ENCODE results near the gene FANCD2OS. TPM values are rescaled to one million over a fixed set of nuclear protein-coding genes. Genes with fewer than 3 reads are reported as not detected.
"Not testable (repeated sequence)": the region's sequence is repeated elsewhere in the genome, so short reads cannot be mapped to it uniquely, and the experiment has no call there.

FANCD2OS gene
- total RNA-seq, 1 experiment from 2014 or later: not detected

DNA sequence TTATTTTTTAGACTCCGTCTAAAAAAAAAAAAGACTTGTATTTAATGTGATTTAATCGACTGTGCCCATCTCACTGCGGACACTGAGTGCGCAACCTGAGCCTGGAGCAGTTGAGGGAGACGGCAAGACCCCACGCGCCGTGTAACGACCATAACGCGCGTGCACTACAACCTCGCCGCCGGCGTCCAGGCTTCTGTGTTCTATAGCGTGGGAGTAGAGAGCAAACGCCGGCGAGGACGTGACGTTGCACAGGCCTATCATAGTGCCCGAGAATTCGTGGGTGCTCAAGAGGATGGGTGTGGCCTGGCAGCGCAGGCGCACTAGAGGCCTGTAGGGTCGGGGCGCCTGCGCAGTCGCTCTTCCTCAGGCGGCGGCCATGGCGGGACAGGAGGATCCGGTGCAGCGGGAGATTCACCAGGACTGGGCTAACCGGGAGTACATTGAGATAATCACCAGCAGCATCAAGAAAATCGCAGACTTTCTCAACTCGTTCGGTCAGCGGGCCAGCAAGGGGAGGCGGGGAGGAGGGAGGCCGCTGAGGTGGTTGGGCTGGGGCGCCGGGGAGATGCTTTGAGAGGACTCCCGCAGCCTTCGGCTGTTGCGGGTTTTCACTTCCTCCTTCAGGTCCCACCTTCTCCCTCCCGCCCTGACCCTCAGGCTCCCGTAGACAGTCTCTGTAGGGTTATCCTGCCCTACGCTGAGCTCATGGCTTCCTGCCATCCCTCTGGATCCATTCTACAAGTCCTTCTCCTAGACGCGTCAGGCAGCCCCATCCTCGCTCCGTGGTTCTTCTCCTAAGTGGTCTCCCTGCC, 7.5 kb upstream of the FANCD2OS start, which contains the start of gene BRK1:
Gene BRK1 (plus strand): TSS at position 350 of the 812 bp plus-strand sequence. CDS start 27 bp downstream, at position 377.
- in situ Hi-C loops (cut with HindIII; ENCODE audit: low pct_unique_long_range_greater_than_20kb, low sequenced_read_pairs): no loop called here
- DNase-seq (ENCODE audit: low read depth, low spot score): peak; percentile 98

DNA sequence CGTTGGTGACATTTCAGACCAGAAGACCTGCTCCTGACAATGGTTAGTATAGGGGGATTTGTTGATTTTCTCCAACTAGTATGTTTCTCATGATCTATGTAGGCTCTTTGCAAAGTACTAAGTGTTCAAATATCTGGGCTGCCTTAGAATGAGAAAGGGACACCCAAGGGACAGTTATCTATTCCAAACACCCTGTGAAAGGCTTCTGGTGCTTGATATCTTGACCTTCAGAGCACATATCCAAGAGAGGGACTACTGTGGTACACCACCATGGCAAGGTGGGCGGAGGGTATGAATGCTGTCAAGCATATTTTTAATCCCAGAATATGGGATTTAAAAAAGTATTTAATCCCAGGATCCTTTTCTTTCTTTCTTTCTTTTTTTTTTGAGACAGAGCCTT, 1.1 kb downstream of the FANCD2OS start:
- DNase-seq (ENCODE audit: low read depth, low spot score): no peak
- in situ Hi-C loops (cut with HindIII; ENCODE audit: low pct_unique_long_range_greater_than_20kb, low sequenced_read_pairs): no loop called here

DNA sequence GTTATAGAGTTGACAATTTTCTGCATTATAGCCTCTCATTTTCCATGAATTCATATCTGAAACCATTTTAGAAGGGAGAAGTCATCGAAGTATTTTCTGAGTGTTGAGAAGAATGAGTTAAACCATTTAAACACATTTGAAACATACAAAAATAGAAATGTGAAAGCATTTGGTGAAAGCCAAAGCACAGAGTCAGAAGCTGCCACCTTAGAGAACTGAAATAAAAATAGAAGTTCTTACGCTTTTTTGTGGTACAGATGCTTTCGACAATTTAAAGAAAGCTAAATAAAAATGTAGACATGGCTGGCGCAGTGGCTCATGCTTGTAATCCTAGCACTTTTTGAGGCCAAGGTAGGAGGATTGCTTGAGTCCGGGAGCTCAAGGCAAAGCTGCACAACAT, 9.0 kb downstream of the FANCD2OS start:
- in situ Hi-C loops (cut with HindIII; ENCODE audit: low pct_unique_long_range_greater_than_20kb, low sequenced_read_pairs): no loop called here
- no peak for DNase-seq (ENCODE audit: low read depth, low spot score)

DNA sequence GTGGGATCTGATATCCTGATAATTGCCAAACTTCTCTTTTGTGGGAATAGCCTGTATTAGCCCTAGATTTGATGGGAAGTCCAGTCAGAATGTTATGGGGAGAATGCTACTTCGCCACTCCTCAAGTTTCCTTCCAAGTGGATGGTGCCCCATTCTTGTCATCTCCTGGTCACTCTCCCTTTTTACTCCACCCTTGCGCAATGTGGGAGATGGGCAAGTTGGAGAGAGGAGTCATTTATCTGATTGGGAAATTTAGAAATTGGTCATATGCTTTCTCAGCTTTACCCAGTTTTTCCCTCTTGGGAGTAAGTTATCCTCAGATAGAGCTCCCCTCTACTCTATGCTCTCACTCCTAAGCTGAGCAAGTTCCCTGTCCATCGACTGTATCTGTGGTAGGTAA, 14.4 kb downstream of the FANCD2OS start:
- DNase-seq (ENCODE audit: low read depth, low spot score): no peak

DNA sequence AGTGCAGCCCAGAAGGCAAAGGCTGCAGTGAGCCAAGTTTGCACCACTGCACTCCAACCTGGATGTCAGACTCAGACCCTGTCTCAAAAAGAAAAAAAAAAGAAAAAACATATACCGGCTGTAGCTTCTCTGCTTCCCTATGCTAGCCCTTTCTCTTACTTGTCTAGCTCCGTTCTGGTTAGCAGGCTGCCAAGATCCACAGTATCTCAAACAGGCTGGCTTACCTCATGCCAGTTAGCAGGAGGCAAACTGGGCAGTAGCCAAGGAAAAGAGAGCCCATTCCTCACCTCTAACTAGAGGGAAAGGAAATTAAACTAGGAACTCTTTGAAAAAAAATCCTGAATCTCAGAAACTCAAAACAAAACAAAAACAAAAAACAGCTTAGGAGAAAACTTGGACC, 16.7 kb downstream of the FANCD2OS start:
- DNase-seq (ENCODE audit: low read depth, low spot score); in situ Hi-C loops (cut with HindIII; ENCODE audit: low pct_unique_long_range_greater_than_20kb, low sequenced_read_pairs): not testable (repeated sequence)

More for the DNA sequence above, 14.4 kb downstream of the FANCD2OS start:
- in situ Hi-C loops (cut with HindIII; ENCODE audit: low pct_unique_long_range_greater_than_20kb, low sequenced_read_pairs): no loop called here

DNA sequence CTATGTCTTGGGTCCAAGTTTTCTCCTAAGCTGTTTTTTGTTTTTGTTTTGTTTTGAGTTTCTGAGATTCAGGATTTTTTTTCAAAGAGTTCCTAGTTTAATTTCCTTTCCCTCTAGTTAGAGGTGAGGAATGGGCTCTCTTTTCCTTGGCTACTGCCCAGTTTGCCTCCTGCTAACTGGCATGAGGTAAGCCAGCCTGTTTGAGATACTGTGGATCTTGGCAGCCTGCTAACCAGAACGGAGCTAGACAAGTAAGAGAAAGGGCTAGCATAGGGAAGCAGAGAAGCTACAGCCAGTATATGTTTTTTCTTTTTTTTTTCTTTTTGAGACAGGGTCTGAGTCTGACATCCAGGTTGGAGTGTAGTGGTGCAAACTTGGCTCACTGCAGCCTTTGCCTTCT, 17.3 kb downstream of the FANCD2OS start:
- in situ Hi-C loops (cut with HindIII; ENCODE audit: low pct_unique_long_range_greater_than_20kb, low sequenced_read_pairs); DNase-seq (ENCODE audit: low read depth, low spot score): not testable (repeated sequence)

DNA sequence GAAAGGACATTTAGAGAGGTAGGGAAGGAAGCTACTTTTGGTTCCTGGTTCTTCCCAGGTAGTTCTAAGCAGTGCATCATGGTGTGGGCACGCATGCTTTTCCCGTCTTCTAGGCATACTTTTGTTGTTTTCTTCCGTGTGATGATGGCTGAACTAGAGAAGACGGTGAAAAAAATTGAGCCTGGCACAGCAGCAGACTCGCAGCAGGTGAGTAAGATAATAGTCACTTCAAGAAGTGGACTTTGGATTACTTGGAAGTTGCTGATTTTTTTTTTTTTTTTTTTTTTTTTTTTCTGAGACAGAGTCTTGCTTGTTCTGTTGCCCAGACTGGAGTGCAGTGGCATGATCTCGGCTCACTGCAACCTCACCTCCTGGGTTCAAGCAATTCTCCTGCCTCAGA, 17.9 kb downstream of the FANCD2OS start:
- in situ Hi-C loops (cut with HindIII; ENCODE audit: low pct_unique_long_range_greater_than_20kb, low sequenced_read_pairs): no loop called here

DNA sequence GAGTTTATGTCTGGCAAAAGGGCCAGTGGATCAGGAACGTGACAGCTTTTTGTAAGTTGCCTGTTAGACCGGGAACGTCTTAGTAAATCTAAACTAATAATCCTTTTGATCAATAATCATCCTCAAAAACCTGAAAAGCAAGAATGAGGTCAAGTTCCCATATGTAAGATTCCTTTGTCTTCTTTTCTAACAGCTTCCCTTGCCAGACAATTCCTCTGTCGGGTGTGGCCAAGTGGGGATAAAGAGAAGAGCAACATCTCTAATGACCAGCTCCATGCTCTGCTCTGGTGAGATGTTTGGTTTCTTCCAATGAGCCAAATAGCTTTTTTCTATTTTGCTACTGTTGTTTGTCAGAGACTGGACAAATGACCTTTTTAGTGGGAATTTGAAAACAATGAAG, 19.8 kb downstream of the FANCD2OS start:
- DNase-seq (ENCODE audit: low read depth, low spot score): no peak
- in situ Hi-C loops (cut with HindIII; ENCODE audit: low pct_unique_long_range_greater_than_20kb, low sequenced_read_pairs): no loop called here

More for the DNA sequence above, 17.9 kb downstream of the FANCD2OS start:
- no peak for DNase-seq (ENCODE audit: low read depth, low spot score)

DNA sequence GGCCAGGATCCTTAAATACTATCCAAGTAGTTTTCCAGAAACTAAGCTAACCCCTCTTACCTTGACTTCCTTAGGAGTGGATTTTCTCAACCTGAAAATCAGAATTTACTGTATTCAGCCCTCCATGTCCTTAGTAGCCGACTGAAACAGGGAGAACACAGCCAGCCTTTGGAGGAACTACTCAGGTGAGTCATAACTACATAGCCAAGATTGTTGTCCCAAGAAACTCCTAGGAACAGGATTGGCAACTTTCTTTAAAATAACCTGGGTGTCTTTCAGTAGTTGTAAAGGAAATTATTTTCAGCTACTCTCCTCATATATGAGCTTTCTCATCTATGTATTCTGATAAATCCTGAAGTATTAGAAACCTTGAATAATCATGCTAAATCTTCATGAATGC, 22.3 kb downstream of the FANCD2OS start:
- no peak for DNase-seq (ENCODE audit: low read depth, low spot score)
- in situ Hi-C loops (cut with HindIII; ENCODE audit: low pct_unique_long_range_greater_than_20kb, low sequenced_read_pairs): no loop called here

DNA sequence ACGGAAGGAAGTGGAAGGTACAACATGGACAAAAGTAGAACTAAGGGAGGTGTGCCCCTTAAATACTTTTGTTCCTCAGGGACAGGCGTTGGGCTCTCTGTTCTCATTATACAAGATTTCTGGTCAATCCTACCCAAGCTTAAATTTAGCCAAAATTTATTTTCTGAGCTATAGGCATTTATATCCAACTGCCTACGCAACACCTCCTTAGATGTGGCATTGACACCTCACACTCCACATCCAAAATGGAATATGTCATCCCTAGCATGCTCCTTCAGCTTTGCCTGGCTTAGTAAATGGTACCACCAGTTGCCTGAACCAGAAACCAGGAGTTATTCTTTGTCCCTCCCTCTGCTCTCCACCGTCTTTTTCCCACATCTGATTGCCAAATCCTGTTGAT, 26.2 kb downstream of the FANCD2OS start:
- in situ Hi-C loops (cut with HindIII; ENCODE audit: low pct_unique_long_range_greater_than_20kb, low sequenced_read_pairs): no loop called here

DNA sequence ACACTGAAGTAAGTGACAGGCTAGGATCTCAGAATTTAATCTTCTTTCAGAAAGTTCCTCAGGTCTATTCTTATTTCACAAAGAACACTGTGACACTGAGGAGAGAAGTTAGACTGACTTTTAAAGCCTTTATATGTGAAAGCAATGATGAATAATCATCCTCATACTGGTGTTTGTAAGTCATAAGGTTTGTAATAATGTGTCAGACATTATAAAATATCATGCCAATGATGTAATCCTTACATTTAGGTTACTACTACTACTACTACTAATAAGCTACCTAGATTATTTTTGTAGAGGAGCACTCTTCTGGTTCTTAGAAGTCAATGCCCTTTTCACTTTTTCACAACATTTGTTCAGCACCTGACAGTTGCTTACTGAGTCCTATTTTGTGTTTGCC, 33.4 kb downstream of the FANCD2OS start:
- DNase-seq (ENCODE audit: low read depth, low spot score): no peak
- in situ Hi-C loops (cut with HindIII; ENCODE audit: low pct_unique_long_range_greater_than_20kb, low sequenced_read_pairs): no loop called here

More for the DNA sequence above, 26.2 kb downstream of the FANCD2OS start:
- no peak for DNase-seq (ENCODE audit: low read depth, low spot score)

DNA sequence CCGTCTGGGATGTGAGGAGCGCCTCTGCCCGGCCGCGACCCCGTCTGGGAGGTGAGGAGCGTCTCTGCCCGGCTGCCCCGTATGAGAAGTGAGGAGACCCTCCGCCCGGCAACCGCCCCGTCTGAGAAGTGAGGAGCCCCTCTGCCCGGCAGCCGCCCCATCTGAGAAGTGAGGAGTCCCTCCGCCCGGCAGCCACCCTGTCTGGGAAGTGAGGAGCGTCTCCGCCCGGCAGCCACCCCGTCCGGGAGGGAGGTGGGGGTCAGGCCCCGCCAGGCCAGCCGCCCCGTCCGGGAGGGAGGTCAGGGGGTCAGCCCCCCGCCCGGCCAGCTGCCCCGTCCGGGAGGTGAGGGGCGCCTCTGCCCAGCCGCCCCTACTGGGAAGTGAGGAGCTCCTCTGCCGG, 38.0 kb downstream of the FANCD2OS start:
- DNase-seq (ENCODE audit: low read depth, low spot score); in situ Hi-C loops (cut with HindIII; ENCODE audit: low pct_unique_long_range_greater_than_20kb, low sequenced_read_pairs): not testable (repeated sequence)

DNA sequence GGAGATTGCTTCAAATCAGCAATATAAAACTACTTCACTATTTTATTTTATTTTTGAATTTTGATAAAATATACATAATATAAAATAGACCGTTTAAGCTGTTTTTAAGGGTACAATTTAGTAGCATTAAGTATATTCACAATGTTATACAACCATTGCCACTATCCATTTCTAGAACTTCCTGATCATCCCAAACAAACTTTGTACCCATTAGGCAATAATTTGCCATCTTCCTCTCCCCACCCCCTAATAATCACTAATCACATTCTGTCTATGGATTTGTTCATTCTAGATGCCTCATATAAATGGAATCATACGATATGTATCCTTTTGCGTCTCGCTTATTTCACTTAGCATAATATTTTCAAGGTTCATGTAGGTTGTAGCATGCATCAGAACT, 53.0 kb downstream of the FANCD2OS start:
- in situ Hi-C loops (cut with HindIII; ENCODE audit: low pct_unique_long_range_greater_than_20kb, low sequenced_read_pairs): no loop called here
- DNase-seq (ENCODE audit: low read depth, low spot score): no peak

Other genes with a start within 250 kb of the FANCD2OS start
- 0.24 and 0.71 TPM in 2 replicates for gene CIDEC, start 228.0 kb downstream of the FANCD2OS start, total RNA-seq (2014; rRNA removed; shearing (Covaris generic))
- gene JAGN1, start 217.6 kb downstream of the FANCD2OS start, total RNA-seq (2014; rRNA removed; shearing (Covaris generic)): 42.9 and 45.2 TPM in 2 replicates
- gene IL17RE, start 205.4 kb downstream of the FANCD2OS start, total RNA-seq (2014; rRNA removed; shearing (Covaris generic)): 0.05 and 0.29 TPM in 2 replicates
- gene IL17RC, start 191.2 kb downstream of the FANCD2OS start, total RNA-seq (2014; rRNA removed; shearing (Covaris generic)): 49.0 and 49.1 TPM in 2 replicates
- 47.7 and 50.2 TPM in 2 replicates for gene CRELD1, start 174.4 kb downstream of the FANCD2OS start, total RNA-seq (2014; rRNA removed; shearing (Covaris generic))
- 0.34 and 0.51 TPM in 2 replicates for gene PRRT3, start 155.8 kb downstream of the FANCD2OS start, total RNA-seq (2014; rRNA removed; shearing (Covaris generic))
- 213 and 253 TPM in 2 replicates for gene EMC3, start 121.4 kb downstream of the FANCD2OS start, total RNA-seq (2014; rRNA removed; shearing (Covaris generic))
- gene FANCD2, start 81.8 kb downstream of the FANCD2OS start, total RNA-seq (2014; rRNA removed; shearing (Covaris generic)): 28.9 and 29.5 TPM in 2 replicates
- 93.4 and 102 TPM in 2 replicates for gene BRK1, start 7.4 kb upstream of the FANCD2OS start, total RNA-seq (2014; rRNA removed; shearing (Covaris generic))
- gene VHL, start 33.5 kb upstream of the FANCD2OS start, total RNA-seq (2014; rRNA removed; shearing (Covaris generic)): 30.8 and 34.7 TPM in 2 replicates
- 1.2 and 1.8 TPM in 2 replicates for gene IRAK2, start 56.7 kb upstream of the FANCD2OS start, total RNA-seq (2014; rRNA removed; shearing (Covaris generic))
- gene TATDN2, start 140.2 kb upstream of the FANCD2OS start, total RNA-seq (2014; rRNA removed; shearing (Covaris generic)): 8.3 and 8.6 TPM in 2 replicates
- gene GHRL, start 184.7 kb upstream of the FANCD2OS start, total RNA-seq (2014; rRNA removed; shearing (Covaris generic)): not detected in 2 replicates
- 128 and 129 TPM in 2 replicates for gene SEC13, start 212.9 kb upstream of the FANCD2OS start, total RNA-seq (2014; rRNA removed; shearing (Covaris generic))